Panc1 (cell line): ENCODE results near the gene SLC49A4. TPM values are rescaled to one million over a fixed set of nuclear protein-coding genes. Genes with fewer than 3 reads are reported as not detected.

Source experiments
- ATAC-seq: fragments of 200-7000 bp; cut with Tn5 transposase; 2 replicates; pipeline ENCODE4 v1.9.1; 2020; ENCODE audit warnings: mild to moderate bottlenecking, moderate library complexity
- BruUV-seq: library from RNA; stranded (reverse); fragments of 400-500 nt; replicated peaks from 2 replicates; lab custom pipeline; 2021; lab: Mats Ljungman, UMichigan
- CTCF ChIA-PET: fragments of 300-600 bp; sonication (Branson Sonifier 250); formaldehyde crosslinking; loops from one replicate; lab custom pipeline; 2022; ENCODE audit warnings: antibody characterized with exemption; lab: Charles Lee
- POLR2A ChIA-PET: fragments of 300-600 bp; sonication (Branson Sonifier 250); formaldehyde crosslinking; loops from one replicate; lab custom pipeline; 2022; ENCODE audit warnings: antibody characterized with exemption; lab: Charles Lee
- DNase-seq: peaks from one replicate; pipeline ENCODE4 v3.0.0-alpha.2; 2010; ENCODE audit warnings: low read depth, low spot score
- H3K27ac ChIP-seq: 2 replicates; pipeline ENCODE4 v1.5.1; 2011; ENCODE audit warnings: mild to moderate bottlenecking, low read length, inconsistent platforms
- H3K27me3 ChIP-seq: fragments of 200-500 bp; sonication (Bioruptor generic); 2 replicates; pipeline ENCODE4 v1.6.0; 2014; ENCODE audit warnings: low read length, inconsistent platforms; ENCODE audit not compliant: control insufficient read depth, insufficient read depth
- H3K36me3 ChIP-seq: fragments of 200-500 bp; sonication (Bioruptor generic); 2 replicates; pipeline ENCODE4 v1.5.1; 2014; ENCODE audit warnings: inconsistent platforms, mild to moderate bottlenecking, low read length, moderate library complexity; ENCODE audit not compliant: control insufficient read depth, insufficient read depth
- H3K4me1 ChIP-seq: 2 replicates; pipeline ENCODE4 v1.5.1; 2011; ENCODE audit warnings: inconsistent platforms, mild to moderate bottlenecking, low read length, moderate library complexity; ENCODE audit not compliant: control insufficient read depth, insufficient read depth
- H3K4me3 ChIP-seq, 2 experiments: 2 replicates each; pipeline ENCODE4 v1.5.1; 2011 to 2012; ENCODE audit warnings: low read depth in 2 of 2, low read length in 2 of 2, mild to moderate bottlenecking in 2 of 2, inconsistent platforms in 1 of 2, moderate library complexity in 1 of 2
- H3K9me3 ChIP-seq: fragments of 200-500 bp; sonication (Bioruptor generic); 2 replicates; pipeline ENCODE4 v1.5.1; 2014; ENCODE audit warnings: low read depth, mild to moderate bottlenecking, inconsistent platforms, low read length, moderate library complexity; ENCODE audit not compliant: control insufficient read depth, insufficient read depth
- POLR2AphosphoS5 ChIP-seq: IDR thresholded peaks from 2 replicates; pipeline ENCODE4 v1.6.1; 2012; ENCODE audit warnings: mild to moderate bottlenecking, low read depth, low read length, moderate library complexity
- SIN3A ChIP-seq: IDR thresholded peaks from 2 replicates; pipeline ENCODE4 v1.6.1; 2012; ENCODE audit warnings: low read depth, mild to moderate bottlenecking, low read length, moderate library complexity, borderline replicate concordance; ENCODE audit not compliant: insufficient read depth
- TCF7L2 ChIP-seq: IDR thresholded peaks from 2 replicates; pipeline ENCODE4 v1.6.1; 2011; ENCODE audit warnings: mild to moderate bottlenecking, low read depth, low read length, inconsistent platforms
- in situ Hi-C: cut with HindIII; loops from 2 replicates; pipeline ENCODE4 v1.10.0; 2016; ENCODE audit warnings: low sequenced_read_pairs, low pct_unique_long_range_greater_than_20kb
- intact Hi-C: fragments of 100-400 bp; cut with micrococcal nuclease; formaldehyde crosslinking; loops from one replicate; pipeline ENCODE4 v1.10.0; 2022; ENCODE audit not compliant: unreplicated experiment
- total RNA-seq: library from RNA; stranded (reverse); gene quantifications from one replicate; pipeline ENCODE4 v1.2.1, GENCODE V29; 2021; ENCODE audit not compliant: unreplicated experiment
- TF ChIP-seq, protein P1 (sequence below): fragments of 450-650 bp; IDR thresholded peaks from 2 replicates; pipeline ENCODE4 v1.5.1; 2017; ENCODE audit warnings: mild to moderate bottlenecking
- TF ChIP-seq, protein P2 (sequence below), 2 experiments: IDR thresholded peaks; 2 replicates each; pipeline ENCODE4 v1.6.1; 2011 to 2012; ENCODE audit warnings: low read depth in 2 of 2, control low read depth in 1 of 2, low read length in 1 of 2, mild to moderate bottlenecking in 1 of 2, moderate library complexity in 1 of 2; ENCODE audit not compliant: insufficient read depth in 1 of 2

SLC49A4 gene
- total RNA-seq, 1 experiment from 2014 or later, result 15.9 TPM

DNA sequence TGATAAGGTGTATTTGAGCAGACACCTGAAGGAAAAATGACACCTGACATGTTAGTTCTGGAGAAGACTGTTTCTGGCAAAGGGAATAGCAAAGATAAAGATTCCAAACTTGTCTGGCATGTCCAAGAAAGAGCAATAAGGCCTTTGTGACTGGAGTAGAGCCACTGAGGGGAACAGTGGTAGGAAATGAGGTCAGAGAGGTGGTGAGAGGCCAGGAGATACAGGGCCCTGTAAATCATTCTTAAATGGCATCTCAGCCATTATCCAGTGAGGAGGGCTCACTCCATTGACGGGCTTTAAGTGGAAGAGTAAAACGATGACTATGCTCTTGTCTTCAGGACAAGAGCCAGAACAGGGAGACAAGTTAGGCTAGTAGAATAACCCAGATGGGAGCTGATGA, 4.5 kb downstream of the SLC49A4 start:
- H3K4me3 ChIP-seq, result no peak overlapping the region
- no peaks in the 10 kb centered on the region for H3K36me3 ChIP-seq
- POLR2A ChIA-PET, result no interaction called here
- ATAC-seq (no peak), DNase-seq (no peak)
- intact Hi-C loops (no loop called here), in situ Hi-C loops (no loop called here)
- H3K27me3 ChIP-seq, result no peaks in the 10 kb centered on the region
- BruUV-seq, result no TSS peak
- H3K4me1 ChIP-seq, result peaks cover 9% of the 10 kb centered on the region
- no peak for TF ChIP-seq TCF7L2
- TF ChIP-seq POLR2AphosphoS5, result no peak
- TF ChIP-seq, protein P1, sequence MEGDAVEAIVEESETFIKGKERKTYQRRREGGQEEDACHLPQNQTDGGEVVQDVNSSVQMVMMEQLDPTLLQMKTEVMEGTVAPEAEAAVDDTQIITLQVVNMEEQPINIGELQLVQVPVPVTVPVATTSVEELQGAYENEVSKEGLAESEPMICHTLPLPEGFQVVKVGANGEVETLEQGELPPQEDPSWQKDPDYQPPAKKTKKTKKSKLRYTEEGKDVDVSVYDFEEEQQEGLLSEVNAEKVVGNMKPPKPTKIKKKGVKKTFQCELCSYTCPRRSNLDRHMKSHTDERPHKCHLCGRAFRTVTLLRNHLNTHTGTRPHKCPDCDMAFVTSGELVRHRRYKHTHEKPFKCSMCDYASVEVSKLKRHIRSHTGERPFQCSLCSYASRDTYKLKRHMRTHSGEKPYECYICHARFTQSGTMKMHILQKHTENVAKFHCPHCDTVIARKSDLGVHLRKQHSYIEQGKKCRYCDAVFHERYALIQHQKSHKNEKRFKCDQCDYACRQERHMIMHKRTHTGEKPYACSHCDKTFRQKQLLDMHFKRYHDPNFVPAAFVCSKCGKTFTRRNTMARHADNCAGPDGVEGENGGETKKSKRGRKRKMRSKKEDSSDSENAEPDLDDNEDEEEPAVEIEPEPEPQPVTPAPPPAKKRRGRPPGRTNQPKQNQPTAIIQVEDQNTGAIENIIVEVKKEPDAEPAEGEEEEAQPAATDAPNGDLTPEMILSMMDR, result no peak
- TF ChIP-seq, protein P2, sequence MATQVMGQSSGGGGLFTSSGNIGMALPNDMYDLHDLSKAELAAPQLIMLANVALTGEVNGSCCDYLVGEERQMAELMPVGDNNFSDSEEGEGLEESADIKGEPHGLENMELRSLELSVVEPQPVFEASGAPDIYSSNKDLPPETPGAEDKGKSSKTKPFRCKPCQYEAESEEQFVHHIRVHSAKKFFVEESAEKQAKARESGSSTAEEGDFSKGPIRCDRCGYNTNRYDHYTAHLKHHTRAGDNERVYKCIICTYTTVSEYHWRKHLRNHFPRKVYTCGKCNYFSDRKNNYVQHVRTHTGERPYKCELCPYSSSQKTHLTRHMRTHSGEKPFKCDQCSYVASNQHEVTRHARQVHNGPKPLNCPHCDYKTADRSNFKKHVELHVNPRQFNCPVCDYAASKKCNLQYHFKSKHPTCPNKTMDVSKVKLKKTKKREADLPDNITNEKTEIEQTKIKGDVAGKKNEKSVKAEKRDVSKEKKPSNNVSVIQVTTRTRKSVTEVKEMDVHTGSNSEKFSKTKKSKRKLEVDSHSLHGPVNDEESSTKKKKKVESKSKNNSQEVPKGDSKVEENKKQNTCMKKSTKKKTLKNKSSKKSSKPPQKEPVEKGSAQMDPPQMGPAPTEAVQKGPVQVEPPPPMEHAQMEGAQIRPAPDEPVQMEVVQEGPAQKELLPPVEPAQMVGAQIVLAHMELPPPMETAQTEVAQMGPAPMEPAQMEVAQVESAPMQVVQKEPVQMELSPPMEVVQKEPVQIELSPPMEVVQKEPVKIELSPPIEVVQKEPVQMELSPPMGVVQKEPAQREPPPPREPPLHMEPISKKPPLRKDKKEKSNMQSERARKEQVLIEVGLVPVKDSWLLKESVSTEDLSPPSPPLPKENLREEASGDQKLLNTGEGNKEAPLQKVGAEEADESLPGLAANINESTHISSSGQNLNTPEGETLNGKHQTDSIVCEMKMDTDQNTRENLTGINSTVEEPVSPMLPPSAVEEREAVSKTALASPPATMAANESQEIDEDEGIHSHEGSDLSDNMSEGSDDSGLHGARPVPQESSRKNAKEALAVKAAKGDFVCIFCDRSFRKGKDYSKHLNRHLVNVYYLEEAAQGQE (IDR thresholded peaks at IDR 0.05; ENCODE audit: insufficient read depth in 1 of 2, low read depth in 2 of 2, low read length in 1 of 2), result no peak
- TF ChIP-seq SIN3A, result no peak
- no peak overlapping the region for H3K27ac ChIP-seq
- CTCF ChIA-PET, result no interaction called here
- H3K9me3 ChIP-seq, result no peaks in the 10 kb centered on the region

DNA sequence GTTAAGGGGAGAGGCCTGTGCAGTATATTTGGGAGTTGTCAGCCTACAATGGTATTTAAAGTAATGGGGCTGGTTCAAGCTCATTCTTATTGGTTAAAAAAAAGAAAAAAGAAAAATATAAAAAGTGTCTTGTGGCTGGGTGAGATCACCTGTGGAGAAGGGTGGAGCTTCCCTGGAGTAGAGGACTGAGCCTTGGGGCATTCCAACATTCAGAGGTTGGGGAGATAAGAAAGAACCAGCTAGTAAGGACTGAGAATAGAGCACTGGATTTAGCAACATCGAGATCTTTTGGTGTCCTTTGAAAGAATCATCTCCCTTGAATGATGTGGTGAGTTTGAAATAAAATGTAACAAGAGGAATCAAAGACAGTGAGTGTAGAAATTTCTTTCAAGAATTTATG, 5.2 kb downstream of the SLC49A4 start:
- ChIA-PET CTCF (no interaction called here), POLR2A (interaction anchor here (0.7 kb wide), 1 partner anchor 160 kb away, joined by 3 read pairs; no protein-coding TSS in a partner anchor)
- Histone ChIP-seq H3K27ac (no peak overlapping the region), H3K9me3 (no peaks in the 10 kb centered on the region), H3K36me3 (no peaks in the 10 kb centered on the region), H3K27me3 (no peaks in the 10 kb centered on the region), H3K4me3 (no peak overlapping the region), H3K4me1 (peaks cover 9% of the 10 kb centered on the region)
- intact Hi-C loops, result no loop called here
- ATAC-seq, result no peak
- no peak for DNase-seq
- no TSS peak for BruUV-seq
- in situ Hi-C loops, result no loop called here
- TF ChIP-seq TCF7L2 (no peak), SIN3A (no peak), POLR2AphosphoS5 (no peak)
- TF ChIP-seq, protein P1, result no peak
- TF ChIP-seq, protein P2 (IDR thresholded peaks at IDR 0.05; ENCODE audit: insufficient read depth in 1 of 2, low read depth in 2 of 2, low read length in 1 of 2), result no peak
